HG03108 (cell line): ENCODE results near the gene PTPN14.
A peak's percentile ranks its signal among the peaks of the same experiment; 100 is the strongest.
"Not testable (repeated sequence)": the region's sequence is repeated elsewhere in the genome, so short reads cannot be mapped to it uniquely, and the experiment has no call there.

Experiments used
- ATAC-seq: cut with Tn5 transposase; IDR thresholded peaks from one replicate; pipeline ENCODE4 v1.9.1; 2021; ENCODE audit warnings: moderate library complexity; ENCODE audit not compliant: unreplicated experiment

Gene PTPN14

GRCh38 chr1:214513394-214513793 lies 38.0 kb downstream of the PTPN14 start:
- ATAC-seq = no peak

- ATAC-seq = no peak
Measured at GRCh38 chr1:214511639-214511998, 39.8 kb downstream of the PTPN14 start.

GRCh38 chr1:214510914-214511638 lies 40.3 kb downstream of the PTPN14 start:
- no peak for ATAC-seq

GRCh38 chr1:214510477-214510876 lies 40.9 kb downstream of the PTPN14 start:
- no peak for ATAC-seq

- not testable (repeated sequence) for ATAC-seq
Measured at GRCh38 chr1:214509622-214510021, 41.8 kb downstream of the PTPN14 start.

GRCh38 chr1:214506972-214507431 lies 44.4 kb downstream of the PTPN14 start:
- ATAC-seq = peak; percentile 47

- no peak for ATAC-seq
Measured at GRCh38 chr1:214505134-214505533, 46.3 kb downstream of the PTPN14 start.

GRCh38 chr1:214504330-214504729 lies 47.1 kb downstream of the PTPN14 start:
- ATAC-seq = no peak

GRCh38 chr1:214503553-214503952 lies 47.8 kb downstream of the PTPN14 start:
- ATAC-seq = no peak

- no peak for ATAC-seq
Measured at GRCh38 chr1:214500340-214501055, 50.9 kb downstream of the PTPN14 start.

- no peak for ATAC-seq
Measured at GRCh38 chr1:214499732-214500131, 51.7 kb downstream of the PTPN14 start.

GRCh38 chr1:214498021-214498420 lies 53.4 kb downstream of the PTPN14 start:
- ATAC-seq = no peak

- ATAC-seq = no peak
Measured at GRCh38 chr1:214496126-214496525, 55.3 kb downstream of the PTPN14 start.

- no peak for ATAC-seq
Measured at GRCh38 chr1:214494706-214495105, 56.7 kb downstream of the PTPN14 start.

GRCh38 chr1:214494179-214494578 lies 57.2 kb downstream of the PTPN14 start:
- ATAC-seq = not testable (repeated sequence)

GRCh38 chr1:214493126-214493796 lies 58.1 kb downstream of the PTPN14 start:
- ATAC-seq = no peak

- no peak for ATAC-seq
Measured at GRCh38 chr1:214492401-214493075, 58.9 kb downstream of the PTPN14 start.

GRCh38 chr1:214491468-214492146 lies 59.8 kb downstream of the PTPN14 start:
- no peak for ATAC-seq

- ATAC-seq = no peak
Measured at GRCh38 chr1:214485151-214485550, 66.3 kb downstream of the PTPN14 start.

- not testable (repeated sequence) for ATAC-seq
Measured at GRCh38 chr1:214483180-214483579, 68.2 kb downstream of the PTPN14 start.
